Measurements from ENCODE around the gene SLC66A1. TPM values are rescaled to one million over a fixed set of nuclear protein-coding genes. Genes with fewer than 3 reads are reported as not detected.

SLC66A1 gene
- polyA plus RNA-seq, 3 donors from 2014 or later = 2.4 to 10.2 (median 3.3) TPM

GRCh38 chr1:19360016-19360415 lies 47.9 kb downstream of the SLC66A1 start:
- Mint-ChIP-seq H3K4me1 (peaks cover 64 to 75% of the 10 kb centered on the region in 2 donors), H3K4me3 (peak overlapping the region in 1 of 5 donors; percentile 26), H3K9me3 (no peaks in the 10 kb centered on the region), H3K27me3 (ENCODE audit: low read depth in 3 of 3) (peaks cover 0 to 7% (median 3%) of the 10 kb centered on the region in 3 donors), H3K27ac (peak overlapping the region in 4 of 6 donors; percentile 21 to 67 (median 52)), H3K36me3 (peaks cover 0 to 6% (median 0%) of the 10 kb centered on the region in 3 donors)
- no peak for DNase-seq

DNA sequence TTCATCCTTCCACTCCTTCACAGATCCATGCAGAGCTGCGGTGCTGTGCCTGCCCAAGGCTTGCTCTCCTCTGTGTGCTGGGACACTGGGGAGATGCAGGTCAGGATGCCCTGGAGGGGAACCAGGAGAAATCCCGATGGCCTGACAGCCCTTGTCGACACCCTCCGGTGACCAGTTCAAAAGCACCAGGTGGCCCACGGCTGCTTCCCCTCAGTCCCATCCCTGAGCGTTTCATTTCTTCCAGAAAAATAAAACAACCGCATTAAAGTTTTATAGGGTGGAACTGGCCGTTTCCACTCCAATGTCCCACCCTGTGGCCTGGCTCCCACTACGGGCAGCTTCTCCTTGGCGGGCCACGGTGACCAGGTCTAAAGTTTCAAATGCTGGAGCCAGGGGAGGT lies 48.3 kb downstream of the SLC66A1 start:
- Mint-ChIP-seq H3K27ac (peak overlapping the region in 3 of 6 donors; percentile 21 to 67 (median 48)), H3K36me3 (peaks cover 0 to 6% (median 0%) of the 10 kb centered on the region in 3 donors), H3K9me3 (no peaks in the 10 kb centered on the region), H3K4me3 (no peak overlapping the region), H3K27me3 (ENCODE audit: low read depth in 3 of 3) (peaks cover 0 to 7% (median 3%) of the 10 kb centered on the region in 3 donors), H3K4me1 (peaks cover 67 to 79% of the 10 kb centered on the region in 2 donors)
- DNase-seq = no peak

- H3K27ac Mint-ChIP-seq = peak overlapping the region in 4 of 6 donors; percentile 5 to 48 (median 31)
- H3K4me3 Mint-ChIP-seq = no peak overlapping the region
- peaks cover 0 to 7% (median 3%) of the 10 kb centered on the region in 3 donors for H3K27me3 Mint-ChIP-seq (ENCODE audit: low read depth in 3 of 3)
- H3K4me1 Mint-ChIP-seq = peaks cover 70 to 85% of the 10 kb centered on the region in 2 donors
- H3K9me3 Mint-ChIP-seq = no peaks in the 10 kb centered on the region
- peaks cover 0 to under 1% (median 0%) of the 10 kb centered on the region in 3 donors for H3K36me3 Mint-ChIP-seq
- no peak for DNase-seq
Observed at GRCh38 chr1:19360843-19361610, 48.9 kb downstream of the SLC66A1 start.

- DNase-seq = no peak
- no peaks in the 10 kb centered on the region for H3K36me3 Mint-ChIP-seq
- peaks cover under 1 to 7% (median 3%) of the 10 kb centered on the region in 3 donors for H3K27me3 Mint-ChIP-seq (ENCODE audit: low read depth in 3 of 3)
- no peaks in the 10 kb centered on the region for H3K9me3 Mint-ChIP-seq
- no peak overlapping the region for H3K4me3 Mint-ChIP-seq
- H3K27ac Mint-ChIP-seq = peak overlapping the region in 1 of 6 donors; percentile 14
- peaks cover 71 to 92% of the 10 kb centered on the region in 2 donors for H3K4me1 Mint-ChIP-seq
Observed at GRCh38 chr1:19361611-19362147, 49.6 kb downstream of the SLC66A1 start.

- DNase-seq = no peak
- Mint-ChIP-seq H3K9me3 (no peaks in the 10 kb centered on the region), H3K36me3 (no peaks in the 10 kb centered on the region), H3K27ac (peak overlapping the region in 2 of 6 donors; percentile 35 to 79), H3K27me3 (ENCODE audit: low read depth in 3 of 3) (peaks cover 2 to 4% (median 3%) of the 10 kb centered on the region in 3 donors), H3K4me1 (peaks cover 67 to 89% of the 10 kb centered on the region in 2 donors), H3K4me3 (no peak overlapping the region)
Observed at GRCh38 chr1:19363536-19364152, 51.5 kb downstream of the SLC66A1 start.

- no peaks in the 10 kb centered on the region for H3K9me3 Mint-ChIP-seq
- DNase-seq = no peak
- no peaks in the 10 kb centered on the region for H3K36me3 Mint-ChIP-seq
- peaks cover 0 to 4% (median 2%) of the 10 kb centered on the region in 3 donors for H3K27me3 Mint-ChIP-seq (ENCODE audit: low read depth in 3 of 3)
- no peak overlapping the region for H3K4me3 Mint-ChIP-seq
- H3K4me1 Mint-ChIP-seq = peaks cover 58 to 82% of the 10 kb centered on the region in 2 donors
- peak overlapping the region in 2 of 6 donors; percentile 45 to 64 for H3K27ac Mint-ChIP-seq
Observed at GRCh38 chr1:19365721-19366120, 53.6 kb downstream of the SLC66A1 start.

- H3K27me3 Mint-ChIP-seq (ENCODE audit: low read depth in 3 of 3) = peaks cover 0 to 4% (median 2%) of the 10 kb centered on the region in 3 donors
- DNase-seq = no peak
- H3K27ac Mint-ChIP-seq = peak overlapping the region in 3 of 6 donors; percentile 17 to 78 (median 73)
- H3K9me3 Mint-ChIP-seq = no peaks in the 10 kb centered on the region
- H3K4me3 Mint-ChIP-seq = no peak overlapping the region
- H3K36me3 Mint-ChIP-seq = no peaks in the 10 kb centered on the region
- H3K4me1 Mint-ChIP-seq = peaks cover 53 to 76% of the 10 kb centered on the region in 2 donors
Observed at GRCh38 chr1:19366599-19367536, 54.7 kb downstream of the SLC66A1 start.

DNA sequence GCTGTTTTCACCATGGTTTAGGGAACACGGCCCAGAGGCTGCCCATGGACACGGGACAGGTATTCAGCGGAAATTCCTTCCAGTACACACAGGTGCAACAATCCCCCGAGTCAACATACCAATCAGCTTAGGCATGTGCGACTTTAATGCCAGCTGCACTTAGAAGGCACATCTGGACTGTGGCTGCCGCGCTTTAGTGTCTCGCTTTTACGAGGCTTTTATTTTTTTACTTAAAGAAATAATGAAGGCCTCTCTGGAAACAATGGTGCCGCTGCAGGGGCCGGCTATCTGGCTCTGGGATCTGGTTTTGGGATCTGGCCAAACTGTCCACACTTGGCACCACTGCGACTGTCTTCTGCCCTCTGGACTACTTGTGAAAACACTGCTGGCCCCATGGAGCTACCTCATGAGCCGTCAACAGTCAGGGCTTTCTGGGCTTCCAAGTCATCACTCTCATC lies 55.5 kb downstream of the SLC66A1 start:
- H3K36me3 Mint-ChIP-seq = no peaks in the 10 kb centered on the region
- no peaks in the 10 kb centered on the region for H3K9me3 Mint-ChIP-seq
- H3K4me3 Mint-ChIP-seq = no peak overlapping the region
- H3K4me1 Mint-ChIP-seq = peaks cover 52 to 75% of the 10 kb centered on the region in 2 donors
- no peak overlapping the region for H3K27ac Mint-ChIP-seq
- H3K27me3 Mint-ChIP-seq (ENCODE audit: low read depth in 3 of 3) = peaks cover 0 to 4% (median 2%) of the 10 kb centered on the region in 3 donors
- DNase-seq = no peak

DNA sequence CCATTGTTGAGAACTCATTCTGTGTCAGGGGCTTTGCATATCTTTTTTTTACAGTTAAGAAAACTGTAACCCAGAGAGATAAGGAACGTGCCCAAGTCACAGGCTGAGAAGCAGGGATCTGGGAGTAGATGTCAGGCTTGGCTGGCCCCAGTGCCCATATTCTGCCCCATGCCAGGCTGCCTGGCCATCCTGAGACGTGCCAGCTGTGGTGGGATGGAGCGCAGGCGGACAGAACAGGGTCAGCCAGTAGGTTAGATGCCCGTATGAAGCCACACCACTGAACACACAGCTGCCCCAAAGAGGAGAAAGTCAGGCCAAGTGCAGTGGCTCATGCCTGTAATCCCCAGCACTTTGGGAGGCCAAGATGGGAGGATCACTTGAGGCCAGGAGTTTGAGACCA lies 55.9 kb downstream of the SLC66A1 start:
- H3K9me3 Mint-ChIP-seq = no peaks in the 10 kb centered on the region
- no peak overlapping the region for H3K4me3 Mint-ChIP-seq
- H3K27ac Mint-ChIP-seq = no peak overlapping the region
- peaks cover 51 to 76% of the 10 kb centered on the region in 2 donors for H3K4me1 Mint-ChIP-seq
- DNase-seq = no peak
- H3K27me3 Mint-ChIP-seq (ENCODE audit: low read depth in 3 of 3) = peaks cover 0 to 2% (median 2%) of the 10 kb centered on the region in 3 donors
- H3K36me3 Mint-ChIP-seq = no peaks in the 10 kb centered on the region

DNA sequence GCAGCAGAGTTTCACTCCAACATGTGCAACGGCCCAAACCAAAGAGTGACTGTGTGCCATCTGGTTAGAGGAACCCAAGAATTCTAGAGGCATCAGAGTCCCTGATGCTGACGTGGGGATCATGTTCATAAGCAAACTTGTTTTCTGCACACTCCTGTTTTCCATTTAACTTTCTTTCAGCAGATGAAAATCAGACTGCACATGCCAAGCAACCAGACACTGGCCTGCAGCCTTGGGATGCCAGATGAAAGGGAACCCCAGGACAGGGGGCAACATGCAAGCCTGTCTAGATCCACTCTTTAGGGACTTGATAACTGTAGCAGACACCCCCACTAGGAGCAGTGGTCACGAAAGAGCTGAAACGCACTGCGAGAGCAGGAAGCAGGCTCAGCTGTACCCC lies 56.8 kb downstream of the SLC66A1 start:
- Mint-ChIP-seq H3K36me3 (no peaks in the 10 kb centered on the region), H3K9me3 (no peaks in the 10 kb centered on the region), H3K4me3 (no peak overlapping the region), H3K4me1 (peaks cover 46 to 73% of the 10 kb centered on the region in 2 donors), H3K27me3 (ENCODE audit: low read depth in 3 of 3) (peaks cover 0 to 2% (median 2%) of the 10 kb centered on the region in 3 donors), H3K27ac (peak overlapping the region in 5 of 6 donors; percentile 13 to 62 (median 55))
- no peak for DNase-seq

GRCh38 chr1:19369396-19370090 lies 57.4 kb downstream of the SLC66A1 start:
- H3K27me3 Mint-ChIP-seq (ENCODE audit: low read depth in 3 of 3) = peaks cover 0 to 2% (median 0%) of the 10 kb centered on the region in 3 donors
- peaks cover 41 to 68% of the 10 kb centered on the region in 2 donors for H3K4me1 Mint-ChIP-seq
- H3K4me3 Mint-ChIP-seq = no peak overlapping the region
- no peaks in the 10 kb centered on the region for H3K36me3 Mint-ChIP-seq
- no peaks in the 10 kb centered on the region for H3K9me3 Mint-ChIP-seq
- H3K27ac Mint-ChIP-seq = peak overlapping the region in 3 of 6 donors; percentile 56 to 74 (median 69)
- no peak for DNase-seq

DNA sequence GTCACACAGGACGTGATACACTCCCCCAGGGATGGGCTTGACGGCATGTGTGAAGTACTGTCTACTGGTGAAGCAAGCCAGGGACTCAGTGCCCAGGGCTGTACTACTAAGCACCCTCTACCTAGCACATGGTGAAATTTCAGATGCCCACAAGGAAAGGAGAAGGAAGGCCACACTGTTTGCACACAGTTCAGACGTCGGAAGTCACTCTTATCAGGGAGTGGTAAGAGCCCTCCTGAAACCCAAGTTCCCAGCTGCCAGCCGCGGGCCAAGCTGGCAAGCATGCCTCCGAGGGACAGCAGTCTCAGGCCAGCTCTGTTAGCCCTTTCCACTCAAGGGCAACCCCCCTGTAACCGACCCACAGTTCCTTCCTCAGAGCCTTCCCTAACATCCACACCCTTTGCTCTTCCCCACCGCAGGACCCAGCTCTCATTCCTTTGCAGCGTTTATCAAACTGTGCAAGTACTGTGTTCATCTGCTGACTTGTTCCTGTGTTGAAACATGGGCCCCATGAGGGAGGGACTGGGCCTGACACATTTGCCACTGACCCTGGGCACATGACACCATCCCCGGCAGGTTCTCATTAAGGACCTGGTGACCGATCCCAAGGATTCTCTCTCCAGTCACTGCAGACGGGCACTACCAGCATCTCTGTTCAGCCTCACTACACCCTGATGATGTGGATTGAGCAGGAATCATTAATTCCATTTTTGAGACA lies 58.5 kb downstream of the SLC66A1 start:
- DNase-seq = no peak
- Mint-ChIP-seq H3K4me3 (no peak overlapping the region), H3K4me1 (peaks cover 38 to 61% of the 10 kb centered on the region in 2 donors), H3K27me3 (ENCODE audit: low read depth in 3 of 3) (peaks cover 0 to 2% (median 0%) of the 10 kb centered on the region in 3 donors), H3K36me3 (peaks cover 0 to 3% (median 2%) of the 10 kb centered on the region in 3 donors), H3K9me3 (no peaks in the 10 kb centered on the region), H3K27ac (peak overlapping the region; percentile 1 to 81 (median 69))

All from immature natural killer cell (primary cell).